IMR-90 (cell line): Measurements from ENCODE around the gene ZNF608.

Source experiments
- BHLHE40 ChIP-seq: fragments of 150-350 bp; IDR thresholded peaks from 2 replicates; pipeline ENCODE4 v1.6.1; 2016; ENCODE audit warnings: mild to moderate bottlenecking, low read depth, low read length
- CHD1 ChIP-seq: IDR thresholded peaks from 2 replicates; pipeline ENCODE4 v1.6.1; 2012; ENCODE audit warnings: low read depth, low read length, improper control_type of control experiment
- CTCF ChIP-seq: conservative IDR thresholded peaks from 2 replicates; pipeline ENCODE4 v1.5.1; 2012; ENCODE audit warnings: mild to moderate bottlenecking, low read depth, low read length, improper control_type of control experiment
- MAFK ChIP-seq: IDR thresholded peaks from 2 replicates; pipeline ENCODE4 v1.6.1; 2012; ENCODE audit warnings: low read depth, low read length, improper control_type of control experiment
- POLR2A ChIP-seq: IDR thresholded peaks from 2 replicates; pipeline ENCODE4 v1.6.1; 2012; ENCODE audit warnings: mild to moderate bottlenecking, low read depth, low read length
- RCOR1 ChIP-seq: IDR thresholded peaks from 2 replicates; pipeline ENCODE4 v1.6.1; 2012; ENCODE audit warnings: mild to moderate bottlenecking, low read length, improper control_type of control experiment; ENCODE audit not compliant: insufficient replicate concordance
- RFX5 ChIP-seq: IDR thresholded peaks from 2 replicates; pipeline ENCODE4 v1.8.0; 2012; ENCODE audit warnings: low read depth, mild to moderate bottlenecking, low read length, moderate library complexity
- SMC3 ChIP-seq: fragments of 150-350 bp; IDR thresholded peaks from 2 replicates; pipeline ENCODE4 v1.6.1; 2016; ENCODE audit warnings: low read depth, mild to moderate bottlenecking, antibody characterized with exemption, low read length, moderate library complexity

DNA sequence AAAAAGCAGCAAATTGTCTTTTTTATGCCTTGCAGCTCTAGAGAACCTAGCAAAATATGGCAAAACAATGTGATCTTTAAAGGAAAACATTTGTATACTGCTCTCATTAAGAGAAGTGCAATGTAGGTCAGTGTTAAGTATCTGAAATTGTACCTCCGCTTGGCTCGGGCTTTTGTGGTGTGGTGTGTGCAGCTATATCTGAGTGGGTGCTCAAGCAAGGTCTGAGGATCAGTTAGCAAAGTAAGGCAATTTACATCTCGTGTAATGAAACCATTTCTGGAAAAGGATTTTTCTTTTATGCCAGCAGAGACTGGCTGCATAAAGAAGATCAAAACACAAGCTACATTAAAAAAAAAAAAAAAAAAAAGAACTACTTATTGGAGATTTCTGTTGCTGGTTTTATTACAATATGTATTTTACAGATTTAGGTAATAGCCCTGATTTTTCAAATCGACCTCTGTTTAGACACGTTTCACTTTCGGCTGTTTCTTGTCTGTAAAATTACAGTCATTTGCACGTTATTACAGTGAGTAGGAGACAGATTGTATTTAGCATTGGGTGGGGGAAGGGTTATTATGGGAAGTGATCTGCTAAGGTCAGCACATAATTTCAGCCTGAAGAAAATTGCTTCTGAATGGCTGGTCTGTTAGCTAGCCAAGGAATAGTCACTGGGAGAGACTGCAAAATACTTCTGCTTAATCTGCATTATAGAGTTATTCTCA is 7.9 kb upstream of the ZNF608 start:
- TF ChIP-seq CTCF (no peak), POLR2A (no peak), MAFK (peak; percentile 27; the same call in 1 of the 2 replicates), BHLHE40 (no peak), RFX5 (no peak), CHD1 (no peak), SMC3 (no peak), RCOR1 (no peak)
